IPS-20b (cell line): Measurements from ENCODE around the gene CLCN4.

Experiments used
- H3K27ac ChIP-seq: one replicate; pipeline ENCODE4 v1.5.1; 2013; ENCODE audit warnings: low read length
- H3K27me3 ChIP-seq: 2 replicates; pipeline ENCODE4 v1.6.1; 2013; ENCODE audit warnings: mild to moderate bottlenecking, low read length, inconsistent platforms; ENCODE audit not compliant: insufficient read depth
- H3K36me3 ChIP-seq: 2 replicates; pipeline ENCODE4 v1.6.1; 2013; ENCODE audit warnings: low read depth, mild to moderate bottlenecking, inconsistent platforms, low read length, moderate library complexity; ENCODE audit not compliant: insufficient read depth
- H3K4me1 ChIP-seq: 2 replicates; pipeline ENCODE4 v1.6.1; 2013; ENCODE audit warnings: mild to moderate bottlenecking, control low read depth, inconsistent platforms, low read length, moderate library complexity; ENCODE audit not compliant: insufficient read depth
- H3K4me3 ChIP-seq: 2 replicates; pipeline ENCODE4 v1.5.1; 2013; ENCODE audit warnings: mild to moderate bottlenecking, low read length, inconsistent platforms
- H3K9ac ChIP-seq: 2 replicates; pipeline ENCODE4 v1.6.1; 2013; ENCODE audit warnings: low read depth, mild to moderate bottlenecking, inconsistent platforms, low read length, moderate library complexity
- H3K9me3 ChIP-seq: 2 replicates; pipeline ENCODE4 v1.6.1; 2013; ENCODE audit warnings: mild to moderate bottlenecking, low read depth, low read length, inconsistent platforms; ENCODE audit not compliant: insufficient read depth

The CLCN4 gene

GRCh38 chrX:10259716-10260115 is 102.9 kb downstream of the CLCN4 start:
- Histone ChIP-seq H3K9me3 (no peaks in the 10 kb centered on the region), H3K9ac (no peak overlapping the region), H3K27me3 (no peaks in the 10 kb centered on the region), H3K27ac (no peak overlapping the region), H3K36me3 (no peaks in the 10 kb centered on the region), H3K4me3 (no peak overlapping the region), H3K4me1 (no peaks in the 10 kb centered on the region)

- H3K4me1 ChIP-seq = no peaks in the 10 kb centered on the region
- H3K27ac ChIP-seq = no peak overlapping the region
- H3K36me3 ChIP-seq = no peaks in the 10 kb centered on the region
- no peaks in the 10 kb centered on the region for H3K9me3 ChIP-seq
- H3K9ac ChIP-seq = no peak overlapping the region
- no peaks in the 10 kb centered on the region for H3K27me3 ChIP-seq
- H3K4me3 ChIP-seq = no peak overlapping the region
These were observed 109.0 kb downstream of the CLCN4 start for GRCh38 chrX:10265775-10266174.

DNA sequence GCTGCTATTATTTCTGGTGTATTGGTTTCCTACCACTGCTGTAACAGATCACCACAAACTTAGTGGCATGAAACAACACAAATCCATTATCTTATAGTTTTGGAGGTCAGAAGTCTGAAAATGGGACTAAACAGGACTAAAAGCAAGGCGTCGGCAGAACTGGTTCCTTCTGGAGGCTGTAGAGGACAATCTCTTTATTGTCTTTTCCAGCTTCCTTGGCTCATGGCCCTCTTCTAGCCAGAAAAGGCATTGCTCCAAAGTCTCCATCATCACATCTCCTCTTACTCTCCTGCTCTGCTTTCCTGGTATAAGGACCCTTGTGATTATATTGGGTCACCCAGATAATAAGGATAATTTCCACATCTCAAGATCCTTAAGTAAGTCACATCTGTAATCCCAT is 121.9 kb downstream of the CLCN4 start:
- Histone ChIP-seq H3K4me1 (no peaks in the 10 kb centered on the region), H3K4me3 (no peak overlapping the region), H3K27me3 (no peaks in the 10 kb centered on the region), H3K27ac (no peak overlapping the region), H3K9me3 (no peaks in the 10 kb centered on the region), H3K36me3 (no peaks in the 10 kb centered on the region), H3K9ac (no peak overlapping the region)

DNA sequence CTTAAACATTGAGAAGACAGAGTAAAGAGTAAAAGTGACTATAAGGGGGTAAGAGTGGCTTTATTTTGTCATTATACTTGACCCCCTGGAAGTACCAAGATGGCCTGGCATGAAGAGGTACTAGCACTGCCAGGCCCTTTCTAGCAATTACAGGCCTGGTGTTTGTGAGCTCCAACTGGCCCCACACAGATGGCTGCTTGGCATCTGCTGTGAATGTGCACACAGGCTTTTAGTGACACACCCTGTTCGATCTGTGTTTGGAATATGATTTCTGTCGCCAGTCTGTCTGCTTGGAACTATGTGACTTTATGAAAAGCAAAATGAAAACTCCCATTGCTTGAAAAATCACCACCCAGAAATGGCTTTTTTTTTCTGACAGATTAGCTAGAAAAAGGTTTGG is 123.3 kb downstream of the CLCN4 start:
- Histone ChIP-seq H3K9me3 (no peaks in the 10 kb centered on the region), H3K9ac (no peak overlapping the region), H3K4me1 (no peaks in the 10 kb centered on the region), H3K36me3 (no peaks in the 10 kb centered on the region), H3K27ac (no peak overlapping the region), H3K4me3 (no peak overlapping the region), H3K27me3 (no peaks in the 10 kb centered on the region)

DNA sequence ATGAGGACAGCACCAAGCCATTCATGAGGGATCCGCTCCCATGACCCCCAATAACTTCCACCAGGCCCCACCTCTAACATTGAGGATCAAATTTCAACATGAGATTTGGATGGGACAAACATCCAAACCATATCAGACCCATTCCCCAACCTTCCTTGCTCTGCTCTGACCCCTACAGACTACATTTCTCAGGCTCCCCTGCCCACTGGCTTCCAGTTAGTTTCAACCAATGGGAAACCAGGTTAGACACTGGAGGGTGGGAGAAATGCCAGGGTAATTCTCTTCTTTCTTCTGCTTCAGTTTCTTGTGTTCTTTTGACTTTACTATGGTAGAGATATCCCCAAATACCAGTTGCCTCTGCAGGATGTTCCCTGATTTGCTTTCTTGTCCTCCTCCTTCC is 125.7 kb downstream of the CLCN4 start:
- Histone ChIP-seq H3K27me3 (no peaks in the 10 kb centered on the region), H3K36me3 (no peaks in the 10 kb centered on the region), H3K9me3 (no peaks in the 10 kb centered on the region), H3K9ac (no peak overlapping the region), H3K27ac (no peak overlapping the region), H3K4me3 (no peak overlapping the region), H3K4me1 (no peaks in the 10 kb centered on the region)

DNA sequence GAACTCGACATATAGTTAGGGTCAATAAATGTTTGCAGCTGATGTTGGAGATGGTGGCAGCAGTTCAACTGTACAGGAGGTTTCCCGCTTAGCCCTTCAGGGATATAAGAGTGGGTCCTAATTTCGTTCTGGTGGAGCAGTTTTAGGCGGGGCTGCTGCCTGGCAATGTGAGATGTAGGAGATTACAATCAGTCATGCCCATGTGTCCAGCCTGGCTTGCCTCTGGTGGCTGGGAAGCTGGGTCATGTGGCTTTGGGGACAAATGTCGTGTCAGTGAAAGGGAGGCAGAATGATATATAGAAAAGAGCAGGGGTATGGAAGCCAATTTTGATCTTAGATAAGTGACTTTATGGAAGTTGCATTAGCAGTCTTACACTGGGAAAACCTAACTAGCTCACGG is 129.4 kb downstream of the CLCN4 start:
- no peaks in the 10 kb centered on the region for H3K9me3 ChIP-seq
- no peaks in the 10 kb centered on the region for H3K27me3 ChIP-seq
- H3K4me3 ChIP-seq = no peak overlapping the region
- H3K27ac ChIP-seq = no peak overlapping the region
- H3K4me1 ChIP-seq = no peaks in the 10 kb centered on the region
- H3K9ac ChIP-seq = no peak overlapping the region
- H3K36me3 ChIP-seq = no peaks in the 10 kb centered on the region
